IMR-90 (cell line): Measurements from ENCODE around the gene DLG5. TPM values are rescaled to one million over a fixed set of nuclear protein-coding genes. Genes with fewer than 3 reads are reported as not detected.
A peak's percentile ranks its signal among the peaks of the same experiment; 100 is the strongest.

Source experiments
- ATAC-seq: fragments of 200-7000 bp; cut with Tn5 transposase; 2 replicates; pipeline ENCODE4 v1.9.1; 2020; ENCODE audit warnings: low read depth, mild to moderate bottlenecking, moderate library complexity
- BruUV-seq: library from RNA; stranded (reverse); fragments of 400-500 nt; replicated peaks from 2 replicates; lab custom pipeline; 2021; lab: Mats Ljungman, UMichigan
- CTCF ChIA-PET: fragments of 300-600 bp; formaldehyde crosslinking; extraction: SDS; loops from one replicate; lab custom pipeline; 2021; ENCODE audit warnings: antibody characterized with exemption; lab: Yijun Ruan, JAX
- POLR2A ChIA-PET: fragments of 300-600 bp; sonication (Branson Sonifier 250); formaldehyde crosslinking; loops from one replicate; lab custom pipeline; 2022; ENCODE audit warnings: antibody characterized with exemption; ENCODE audit not compliant: unreplicated experiment; lab: Charles Lee
- DNase-seq: peaks from one replicate; pipeline ENCODE4 v3.0.0; 2013
- H2AFZ ChIP-seq: replicated peaks from 2 replicates; pipeline ENCODE3; 2013; ENCODE audit warnings: low read length, mild to moderate bottlenecking; ENCODE audit not compliant: poor library complexity
- H2AK5ac ChIP-seq: 2 replicates; pipeline ENCODE4 v1.6.1; 2013; ENCODE audit warnings: low read depth, low read length, inconsistent platforms
- H2AK9ac ChIP-seq: replicated peaks from 2 replicates; pipeline ENCODE3; 2013; ENCODE audit warnings: mild to moderate bottlenecking, low read depth, low read length, moderate library complexity; ENCODE audit not compliant: poor library complexity
- H2BK120ac ChIP-seq: 2 replicates; pipeline ENCODE4 v1.6.1; 2013; ENCODE audit warnings: low read depth, low read length, inconsistent platforms
- H2BK15ac ChIP-seq: 3 replicates; pipeline ENCODE4 v1.6.1; 2013; ENCODE audit warnings: low read depth, low read length, inconsistent platforms
- H2BK20ac ChIP-seq: 2 replicates; pipeline ENCODE4 v1.6.1; 2013; ENCODE audit warnings: low read depth, mild to moderate bottlenecking, inconsistent platforms, low read length, moderate library complexity
- H2BK5ac ChIP-seq: 2 replicates; pipeline ENCODE4 v1.6.1; 2013; ENCODE audit warnings: mild to moderate bottlenecking, low read depth, low read length, inconsistent platforms; ENCODE audit not compliant: poor library complexity, severe bottlenecking
- H3K14ac ChIP-seq: replicated peaks from 2 replicates; pipeline ENCODE4 v1.6.1; 2013; ENCODE audit warnings: low read depth, low read length, inconsistent platforms
- H3K18ac ChIP-seq: 2 replicates; pipeline ENCODE4 v1.6.1; 2013; ENCODE audit warnings: low read depth, low read length, control low read depth
- H3K23ac ChIP-seq: 2 replicates; pipeline ENCODE4 v1.6.1; 2013; ENCODE audit warnings: low read depth, low read length, inconsistent platforms
- H3K27ac ChIP-seq: 2 replicates; pipeline ENCODE4 v1.5.1; 2013; ENCODE audit warnings: mild to moderate bottlenecking, control low read depth, low read length; ENCODE audit not compliant: insufficient read depth
- H3K27me3 ChIP-seq: 2 replicates; pipeline ENCODE4 v1.6.1; 2013; ENCODE audit warnings: low read length; ENCODE audit not compliant: control insufficient read depth, insufficient read depth
- H3K36me3 ChIP-seq: 2 replicates; pipeline ENCODE4 v1.6.1; 2013; ENCODE audit warnings: low read length, mixed read lengths; ENCODE audit not compliant: control insufficient read depth, insufficient read depth
- H3K4ac ChIP-seq: 2 replicates; pipeline ENCODE4 v1.6.1; 2013; ENCODE audit warnings: low read depth, low read length, inconsistent platforms
- H3K4me1 ChIP-seq: 2 replicates; pipeline ENCODE4 v1.6.1; 2013; ENCODE audit warnings: low read length, mixed read lengths; ENCODE audit not compliant: control insufficient read depth, insufficient read depth
- H3K4me2 ChIP-seq: 2 replicates; pipeline ENCODE4 v1.6.1; 2013; ENCODE audit warnings: low read depth, mild to moderate bottlenecking, control low read depth, low read length, moderate library complexity
- H3K4me3 ChIP-seq: 2 replicates; pipeline ENCODE4 v1.5.1; 2013; ENCODE audit warnings: low read depth, mild to moderate bottlenecking, control low read depth, low read length, moderate library complexity; ENCODE audit not compliant: insufficient read depth
- H3K56ac ChIP-seq: 2 replicates; pipeline ENCODE4 v1.6.1; 2013; ENCODE audit warnings: low read length, inconsistent platforms; ENCODE audit not compliant: insufficient read depth; ENCODE audit errors: extremely low read depth
- H3K79me1 ChIP-seq, 2 experiments: 2 replicates each; pipeline ENCODE4 v1.6.1; 2013; ENCODE audit warnings: low read length in 2 of 2, inconsistent platforms in 1 of 2, low read depth in 1 of 2
- H3K9ac ChIP-seq: 2 replicates; pipeline ENCODE4 v1.6.1; 2013; ENCODE audit warnings: low read depth, low read length, control low read depth
- H3K9me1 ChIP-seq: 2 replicates; pipeline ENCODE4 v1.6.1; 2013; ENCODE audit warnings: low read length, inconsistent platforms; ENCODE audit not compliant: insufficient read depth
- H3K9me3 ChIP-seq: 2 replicates; pipeline ENCODE4 v1.6.1; 2013; ENCODE audit warnings: low read length; ENCODE audit not compliant: control insufficient read depth, insufficient read depth
- H4K20me1 ChIP-seq: 2 replicates; pipeline ENCODE4 v1.6.1; 2013; ENCODE audit warnings: low read length, inconsistent platforms; ENCODE audit not compliant: insufficient read depth
- H4K5ac ChIP-seq: 2 replicates; pipeline ENCODE4 v1.6.1; 2013; ENCODE audit warnings: mild to moderate bottlenecking, low read depth, low read length, control low read depth
- H4K8ac ChIP-seq, 2 experiments: 2 replicates each; pipeline ENCODE4 v1.6.1; 2013; ENCODE audit warnings: low read depth in 2 of 2, low read length in 2 of 2, control low read depth in 1 of 2, inconsistent platforms in 1 of 2
- H4K91ac ChIP-seq: 2 replicates; pipeline ENCODE4 v1.6.1; 2013; ENCODE audit warnings: low read depth, low read length, inconsistent platforms; ENCODE audit not compliant: insufficient read depth
- CEBPB ChIP-seq: IDR thresholded peaks from 2 replicates; pipeline ENCODE4 v1.6.1; 2012; ENCODE audit warnings: low read depth, low read length, improper control_type of control experiment
- FOS ChIP-seq: fragments of 150-350 bp; IDR thresholded peaks from 2 replicates; pipeline ENCODE4 v1.6.1; 2016; ENCODE audit warnings: low read depth, low read length
- MAZ ChIP-seq: IDR thresholded peaks from 2 replicates; pipeline ENCODE4 v1.6.1; 2012; ENCODE audit warnings: low read depth, mild to moderate bottlenecking, low read length, improper control_type of control experiment, moderate library complexity, borderline replicate concordance
- MXI1 ChIP-seq: IDR thresholded peaks from 2 replicates; pipeline ENCODE4 v1.6.1; 2012; ENCODE audit warnings: low read depth, mild to moderate bottlenecking, low read length, moderate library complexity, borderline replicate concordance
- RAD21 ChIP-seq: IDR thresholded peaks from 2 replicates; pipeline ENCODE4 v1.6.1; 2012; ENCODE audit warnings: low read length, improper control_type of control experiment
- WGBS, 2 experiments: methylation state at CpG; one replicate each; pipeline versions ENCODE4 v1.1.5 to v1.1.7; 2013; ENCODE audit warnings: missing lambda C conversion rate in 2 of 2; ENCODE audit not compliant: insufficient read length in 1 of 2; ENCODE audit errors: extremely low coverage in 2 of 2; 5-methylcytosine and 5-hydroxymethylcytosine counted together
- dilution Hi-C: fragments of 300-500 bp; cut with HindIII; formaldehyde crosslinking; loops from one replicate; pipeline ENCODE4 v1.14.3; 2018; ENCODE audit warnings: low sequenced_read_pairs; ENCODE audit not compliant: unreplicated experiment
- in situ Hi-C: fragments of 300-500 bp; cut with MboI; formaldehyde crosslinking; loops from 3 replicates; pipeline ENCODE4 v1.14.3; 2019; ENCODE audit warnings: low sequenced_read_pairs, inconsistent platforms, mixed read lengths
- intact Hi-C: fragments of 100-400 bp; cut with micrococcal nuclease; formaldehyde crosslinking; loops from 2 replicates; pipeline ENCODE4 v1.10.0; 2022
- polyA plus RNA-seq, 3 experiments: library from polyadenylated mRNA; depleted of rRNA; stranded (reverse); fragments of >200 nt; gene quantifications; 2 replicates each; pipeline ENCODE4 v1.2.3, GENCODE V29; 2012; ENCODE audit warnings: low replicate concordance in 1 of 3
- total RNA-seq: library from RNA; depleted of rRNA; stranded (reverse); fragments of >200 nt; gene quantifications from 2 replicates; pipeline ENCODE4 v1.2.3, GENCODE V29; 2012
- TF ChIP-seq, protein P1 (sequence below): conservative IDR thresholded peaks from 2 replicates; pipeline ENCODE4 v1.5.1; 2012; ENCODE audit warnings: mild to moderate bottlenecking, low read depth, low read length, improper control_type of control experiment

The DLG5 gene
- total and polyA plus RNA-seq, 2 of the 4 experiments (the other 2 are of a cell fraction) = 12.7 to 28.7 TPM

DNA sequence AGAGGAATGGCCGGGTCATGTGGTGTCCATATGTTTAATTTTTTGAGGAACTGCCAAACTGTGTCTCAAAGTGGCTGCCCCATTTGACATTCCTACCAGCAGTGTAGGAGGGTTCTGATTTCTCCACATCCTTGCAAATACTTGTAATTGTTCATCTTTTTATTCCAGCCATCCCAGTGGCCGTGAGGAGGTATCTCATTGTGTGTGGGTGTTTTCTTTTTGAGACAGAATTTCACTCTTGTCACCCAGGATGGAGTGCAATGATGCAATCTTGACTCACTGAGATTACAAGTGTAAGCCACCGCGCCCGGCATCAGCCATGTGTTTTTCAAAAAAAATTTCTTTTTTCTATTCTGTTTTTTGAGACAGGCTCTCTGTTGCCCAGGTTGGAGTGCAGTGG lies 38.7 kb upstream of the DLG5 start:
- intact Hi-C loops (no loop called here), in situ Hi-C loops (no loop called here), dilution Hi-C loops (no loop called here)
- H3K4me1 ChIP-seq = peaks cover 1% of the 10 kb centered on the region; the same call in 1 of the 2 replicates
- H4K91ac ChIP-seq = no peak overlapping the region
- DNase-seq = peak; percentile 91
- H2BK15ac ChIP-seq = peak overlapping the region; percentile 58; the same call in 1 of the 3 replicates
- no peak overlapping the region for H2BK5ac ChIP-seq
- TF ChIP-seq FOS (peak; percentile 61; the same call in 1 of the 2 replicates), MXI1 (peak; percentile 17; the same call in 1 of the 2 replicates), RAD21 (no peak), CEBPB (peak; percentile 97), MAZ (no peak)
- TF ChIP-seq, protein P1, sequence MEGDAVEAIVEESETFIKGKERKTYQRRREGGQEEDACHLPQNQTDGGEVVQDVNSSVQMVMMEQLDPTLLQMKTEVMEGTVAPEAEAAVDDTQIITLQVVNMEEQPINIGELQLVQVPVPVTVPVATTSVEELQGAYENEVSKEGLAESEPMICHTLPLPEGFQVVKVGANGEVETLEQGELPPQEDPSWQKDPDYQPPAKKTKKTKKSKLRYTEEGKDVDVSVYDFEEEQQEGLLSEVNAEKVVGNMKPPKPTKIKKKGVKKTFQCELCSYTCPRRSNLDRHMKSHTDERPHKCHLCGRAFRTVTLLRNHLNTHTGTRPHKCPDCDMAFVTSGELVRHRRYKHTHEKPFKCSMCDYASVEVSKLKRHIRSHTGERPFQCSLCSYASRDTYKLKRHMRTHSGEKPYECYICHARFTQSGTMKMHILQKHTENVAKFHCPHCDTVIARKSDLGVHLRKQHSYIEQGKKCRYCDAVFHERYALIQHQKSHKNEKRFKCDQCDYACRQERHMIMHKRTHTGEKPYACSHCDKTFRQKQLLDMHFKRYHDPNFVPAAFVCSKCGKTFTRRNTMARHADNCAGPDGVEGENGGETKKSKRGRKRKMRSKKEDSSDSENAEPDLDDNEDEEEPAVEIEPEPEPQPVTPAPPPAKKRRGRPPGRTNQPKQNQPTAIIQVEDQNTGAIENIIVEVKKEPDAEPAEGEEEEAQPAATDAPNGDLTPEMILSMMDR = peak; percentile 6; the same call in 1 of the 2 replicates
- no peak overlapping the region for H3K4me3 ChIP-seq
- H4K5ac ChIP-seq = no peak overlapping the region
- H3K79me1 ChIP-seq = peaks cover 0 to 11% of the 10 kb centered on the region in 2 experiments; a peak in 1 of 4 replicates
- H2BK20ac ChIP-seq = peak overlapping the region; percentile 33; the same call in 1 of the 2 replicates
- no peak overlapping the region for H2AFZ ChIP-seq
- H3K4ac ChIP-seq = 0 out of 2 replicates have a peak overlapping the region, but pooled peaks have one; percentile 6
- H4K20me1 ChIP-seq = no peaks in the 10 kb centered on the region
- H3K23ac ChIP-seq = no peak overlapping the region
- no peaks in the 10 kb centered on the region for H3K36me3 ChIP-seq
- H2BK120ac ChIP-seq = peak overlapping the region; percentile 49; the same call in 1 of the 2 replicates
- H3K9me3 ChIP-seq = peaks cover 3% of the 10 kb centered on the region
- peak overlapping the region; percentile 57; the same call in 1 of the 2 replicates for H2AK5ac ChIP-seq
- H3K14ac ChIP-seq = 0 out of 2 replicates have a peak overlapping the region, but pooled peaks have one; percentile 12
- no peak overlapping the region for H3K9ac ChIP-seq
- no peak overlapping the region for H3K4me2 ChIP-seq
- no TSS peak for BruUV-seq
- H3K18ac ChIP-seq = no peak overlapping the region
- POLR2A ChIA-PET = no interaction called here
- WGBS, 2 experiments = no CpG with 5 or more reads among the region's 5 CpGs
- CTCF ChIA-PET = no interaction called here
- ATAC-seq = peak; percentile 79
- H3K27me3 ChIP-seq = no peaks in the 10 kb centered on the region
- no peak overlapping the region for H3K27ac ChIP-seq
- H3K56ac ChIP-seq = no peak overlapping the region
- H3K9me1 ChIP-seq = no peaks in the 10 kb centered on the region; the same call in 1 of the 2 replicates
- peak overlapping the region; percentile 31 for H2AK9ac ChIP-seq
- H4K8ac ChIP-seq = no peak overlapping the region; a peak in 1 of 4 replicates
